PFSK-1 (cell line): Measurements from ENCODE around the gene SRRM1.

Experiments used
- POLR2AphosphoS5 ChIP-seq: IDR thresholded peaks from 2 replicates; pipeline ENCODE4 v1.6.1; 2012; ENCODE audit warnings: low read depth, mild to moderate bottlenecking, control low read depth, low read length, moderate library complexity
- TAF1 ChIP-seq: IDR thresholded peaks from 2 replicates; pipeline ENCODE4 v1.6.1; 2012; ENCODE audit warnings: low read length, control low read depth, borderline replicate concordance; ENCODE audit not compliant: insufficient read depth

GRCh38 chr1:24642481-24643362, at the start of gene SRRM1:
- TF ChIP-seq POLR2AphosphoS5 (peak; percentile 97), TAF1 (peak; percentile 89; the same call in 1 of the 2 replicates)
